MM.1S (cell line): Measurements from ENCODE around the gene DDN.

Experiments used
- DNase-seq: peaks from one replicate; pipeline ENCODE4 v3.0.0-alpha.2; 2015
- H2AFZ ChIP-seq: fragments of 300-600 bp; sonication (generic); 2 replicates; pipeline ENCODE4 v1.6.0; 2016; ENCODE audit warnings: antibody characterized with exemption, low read length
- H3F3A ChIP-seq: fragments of 300-600 bp; sonication (generic); 2 replicates; pipeline ENCODE4 v1.6.1; 2016; ENCODE audit warnings: mild to moderate bottlenecking, antibody characterized with exemption, low read length, moderate library complexity, mixed read lengths; ENCODE audit not compliant: insufficient read depth
- H3K27ac ChIP-seq: fragments of 300-600 bp; sonication (generic); 2 replicates; pipeline ENCODE4 v1.5.1; 2016; ENCODE audit warnings: mild to moderate bottlenecking, low read length
- H3K27me3 ChIP-seq: fragments of 300-600 bp; sonication (generic); replicated peaks from 2 replicates; pipeline ENCODE4 v1.6.0; 2016; ENCODE audit warnings: low read length; ENCODE audit not compliant: insufficient read depth
- H3K36me3 ChIP-seq: fragments of 300-600 bp; sonication (generic); replicated peaks from 2 replicates; pipeline ENCODE4 v1.6.1; 2016; ENCODE audit warnings: mild to moderate bottlenecking, low read length, mixed read lengths; ENCODE audit not compliant: insufficient read depth
- H3K4me1 ChIP-seq: fragments of 300-600 bp; sonication (generic); 2 replicates; pipeline ENCODE4 v1.6.1; 2016; ENCODE audit warnings: low read length, mixed read lengths
- H3K4me2 ChIP-seq: fragments of 300-600 bp; sonication (generic); 2 replicates; pipeline ENCODE4 v1.6.0; 2016; ENCODE audit warnings: low read depth, low read length
- H3K4me3 ChIP-seq: fragments of 300-600 bp; sonication (generic); 2 replicates; pipeline ENCODE4 v1.5.1; 2016; ENCODE audit warnings: low read length, mixed read lengths
- H3K79me2 ChIP-seq: fragments of 300-600 bp; sonication (generic); 2 replicates; pipeline ENCODE4 v1.6.1; 2016; ENCODE audit warnings: mixed run types, low read length, mixed read lengths
- H3K9ac ChIP-seq: fragments of 300-600 bp; sonication (generic); 2 replicates; pipeline ENCODE4 v1.6.1; 2016; ENCODE audit warnings: low read length, mixed read lengths
- H3K9me2 ChIP-seq: fragments of 300-600 bp; sonication (generic); replicated peaks from 2 replicates; pipeline ENCODE4 v1.6.1; 2016; ENCODE audit warnings: mild to moderate bottlenecking, low read length, mixed read lengths; ENCODE audit not compliant: insufficient read depth
- H3K9me3 ChIP-seq: fragments of 300-600 bp; sonication (generic); replicated peaks from 2 replicates; pipeline ENCODE4 v1.6.1; 2016; ENCODE audit warnings: mild to moderate bottlenecking, low read length, mixed read lengths; ENCODE audit not compliant: insufficient read depth
- H4K20me1 ChIP-seq: fragments of 300-600 bp; sonication (generic); 2 replicates; pipeline ENCODE4 v1.6.1; 2016; ENCODE audit warnings: mild to moderate bottlenecking, low read length, moderate library complexity, mixed read lengths; ENCODE audit not compliant: insufficient read depth
- CTCF ChIP-seq: fragments of 300-600 bp; sonication (generic); IDR thresholded peaks from 2 replicates; pipeline ENCODE4 v1.5.1; 2016; ENCODE audit warnings: antibody characterized with exemption, low read length, mixed read lengths
- EZH2 ChIP-seq: fragments of 300-600 bp; sonication (generic); optimal IDR thresholded peaks from 2 replicates; pipeline ENCODE3; 2017; ENCODE audit warnings: low read depth, mild to moderate bottlenecking, antibody characterized with exemption, low read length, mixed read lengths
- EZH2phosphoT487 ChIP-seq: fragments of 300-600 bp; sonication (generic); IDR thresholded peaks from 2 replicates; pipeline ENCODE4 v1.6.1; 2018; ENCODE audit warnings: antibody characterized with exemption, low read length

The DDN gene

GRCh38 chr12:48986720-48987291, 12.4 kb downstream of the DDN start:
- TF ChIP-seq EZH2phosphoT487 (no peak), EZH2 (no peak), CTCF (no peak)
- Histone ChIP-seq H3F3A (no peaks in the 10 kb centered on the region), H3K27me3 (peaks cover 58% of the 10 kb centered on the region), H3K36me3 (no peaks in the 10 kb centered on the region), H3K4me2 (no peak overlapping the region), H4K20me1 (no peaks in the 10 kb centered on the region), H3K9me3 (no peaks in the 10 kb centered on the region), H3K27ac (no peak overlapping the region), H3K79me2 (no peaks in the 10 kb centered on the region), H3K4me3 (no peak overlapping the region), H2AFZ (no peak overlapping the region), H3K9me2 (no peaks in the 10 kb centered on the region), H3K4me1 (no peaks in the 10 kb centered on the region), H3K9ac (no peak overlapping the region)
- no peak for DNase-seq

DNA sequence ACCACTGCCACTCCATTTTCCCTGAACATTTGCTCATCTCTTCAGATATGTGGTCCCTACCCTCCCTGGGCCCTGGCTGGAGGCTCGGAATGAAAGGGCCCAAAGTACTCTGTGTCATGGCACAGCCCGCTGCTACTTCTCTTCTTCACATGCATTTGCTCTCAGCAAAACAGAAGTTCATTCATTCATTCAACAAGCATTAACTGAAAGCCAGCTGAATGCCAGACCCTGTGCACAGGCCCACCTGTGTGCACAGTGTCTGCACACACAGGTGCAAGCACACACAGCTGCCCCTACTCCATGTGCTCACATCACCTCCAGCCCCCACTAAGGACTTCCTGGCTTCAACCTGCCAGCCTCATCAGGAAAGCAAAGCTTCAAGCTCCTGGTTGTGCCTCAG, 13.3 kb downstream of the DDN start:
- H3K4me1 ChIP-seq: peaks cover 8% of the 10 kb centered on the region; the same call in 1 of the 2 replicates
- no peak overlapping the region for H3K27ac ChIP-seq
- DNase-seq: no peak
- peaks cover 67% of the 10 kb centered on the region for H3K27me3 ChIP-seq
- no peak overlapping the region for H2AFZ ChIP-seq
- no peaks in the 10 kb centered on the region for H3K36me3 ChIP-seq
- no peaks in the 10 kb centered on the region for H3K9me2 ChIP-seq
- H3K79me2 ChIP-seq: no peaks in the 10 kb centered on the region
- H3K9me3 ChIP-seq: no peaks in the 10 kb centered on the region
- H3K9ac ChIP-seq: no peak overlapping the region
- no peaks in the 10 kb centered on the region for H3F3A ChIP-seq
- no peak for TF ChIP-seq EZH2
- no peak for TF ChIP-seq CTCF
- TF ChIP-seq EZH2phosphoT487: no peak
- no peaks in the 10 kb centered on the region for H4K20me1 ChIP-seq
- no peak overlapping the region for H3K4me3 ChIP-seq
- no peak overlapping the region for H3K4me2 ChIP-seq

DNA sequence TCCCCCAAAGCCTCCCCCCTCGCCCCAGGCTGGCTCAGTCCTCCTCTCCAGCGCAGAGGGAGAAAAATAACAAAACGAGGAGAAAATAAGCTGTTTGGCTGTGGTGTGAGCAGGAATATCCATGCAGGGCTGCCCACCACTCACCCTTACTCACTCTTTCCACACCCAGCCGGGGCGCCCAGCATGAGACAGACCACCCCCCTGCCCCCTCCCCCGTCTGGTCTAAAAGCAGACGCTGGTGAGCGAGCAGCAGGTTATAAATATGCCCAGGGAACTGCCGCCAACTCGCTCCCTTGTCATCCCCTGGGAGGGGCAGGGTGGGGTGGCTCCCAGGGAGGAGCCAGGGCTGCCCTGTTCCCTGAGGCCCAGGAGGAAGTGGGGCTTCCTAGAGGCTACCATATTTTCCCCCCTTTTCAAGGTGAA, 13.7 kb downstream of the DDN start:
- no peak for DNase-seq
- Histone ChIP-seq H3K4me2 (no peak overlapping the region), H3K4me1 (peaks cover 12% of the 10 kb centered on the region), H3K9me3 (no peaks in the 10 kb centered on the region), H3K27ac (no peak overlapping the region), H3K36me3 (no peaks in the 10 kb centered on the region), H3K4me3 (no peak overlapping the region), H3F3A (no peaks in the 10 kb centered on the region), H4K20me1 (no peaks in the 10 kb centered on the region), H3K9ac (no peak overlapping the region), H3K27me3 (peaks cover 71% of the 10 kb centered on the region), H2AFZ (no peak overlapping the region), H3K79me2 (no peaks in the 10 kb centered on the region), H3K9me2 (no peaks in the 10 kb centered on the region)
- no peak for TF ChIP-seq EZH2phosphoT487
- no peak for TF ChIP-seq CTCF
- no peak for TF ChIP-seq EZH2
